GM18951 (cell line): ENCODE results near the gene CLIC2.
"Not testable (repeated sequence)": the region's sequence is repeated elsewhere in the genome, so short reads cannot be mapped to it uniquely, and the experiment has no call there.

Source experiments
- POLR2A ChIP-seq: IDR thresholded peaks from 4 replicates; pipeline ENCODE4 v1.6.1; 2011; ENCODE audit warnings: mild to moderate bottlenecking; ENCODE audit not compliant: insufficient read length, insufficient read depth; ENCODE audit errors: extremely low read depth
- in situ Hi-C: fragments of 300-500 bp; cut with MboI; formaldehyde crosslinking; loops from one replicate; pipeline ENCODE4 v1.12.0; 2022; ENCODE audit warnings: low sequenced_read_pairs, mixed read lengths, inconsistent platforms; ENCODE audit not compliant: unreplicated experiment

The CLIC2 gene

DNA sequence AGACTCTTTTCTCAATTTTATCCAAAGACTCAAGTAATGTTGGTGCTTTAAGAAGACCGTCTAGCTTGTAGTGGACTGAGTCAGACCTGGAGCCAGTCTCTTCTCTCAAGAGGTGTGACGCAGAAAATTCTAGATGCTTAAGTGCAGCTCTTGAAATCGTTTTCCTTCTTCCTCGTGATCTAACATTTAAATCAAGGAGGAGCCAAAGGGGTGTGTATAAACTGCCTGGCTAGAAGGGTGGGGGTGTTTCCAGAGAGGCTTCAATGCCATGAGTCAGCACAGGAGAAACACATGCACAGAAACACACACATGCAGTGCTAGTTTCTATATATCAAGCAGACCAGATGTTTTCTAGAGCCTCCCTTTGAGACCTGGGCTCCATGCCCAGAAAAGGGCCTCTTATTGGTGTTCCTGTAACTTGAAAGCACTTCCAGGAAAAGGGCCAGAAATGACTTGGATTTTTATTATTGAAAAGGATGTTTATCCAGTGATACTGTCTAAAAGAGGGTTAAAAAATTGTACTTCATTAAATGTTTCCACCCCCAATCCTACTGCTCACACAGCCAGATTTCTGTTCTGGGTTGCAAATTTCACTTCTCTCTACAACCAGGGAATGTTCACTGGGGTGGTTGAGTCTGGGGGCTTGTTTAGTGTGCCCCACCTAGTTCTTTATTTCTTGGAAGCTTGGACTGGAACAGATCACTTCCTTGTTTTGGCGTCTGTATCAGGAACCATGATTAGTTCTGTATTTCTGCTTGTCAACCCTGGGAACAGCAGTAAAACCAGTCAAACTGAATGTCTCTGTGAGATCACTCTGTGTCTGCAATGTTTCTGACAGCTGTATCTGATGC lies at the start of gene CLIC2:
Gene CLIC2, minus strand, starts transcription at position 129 of the 851 bp plus-strand sequence. CDS start 187 bp downstream, outside the sequence.
- in situ Hi-C loops, result no loop called here

DNA sequence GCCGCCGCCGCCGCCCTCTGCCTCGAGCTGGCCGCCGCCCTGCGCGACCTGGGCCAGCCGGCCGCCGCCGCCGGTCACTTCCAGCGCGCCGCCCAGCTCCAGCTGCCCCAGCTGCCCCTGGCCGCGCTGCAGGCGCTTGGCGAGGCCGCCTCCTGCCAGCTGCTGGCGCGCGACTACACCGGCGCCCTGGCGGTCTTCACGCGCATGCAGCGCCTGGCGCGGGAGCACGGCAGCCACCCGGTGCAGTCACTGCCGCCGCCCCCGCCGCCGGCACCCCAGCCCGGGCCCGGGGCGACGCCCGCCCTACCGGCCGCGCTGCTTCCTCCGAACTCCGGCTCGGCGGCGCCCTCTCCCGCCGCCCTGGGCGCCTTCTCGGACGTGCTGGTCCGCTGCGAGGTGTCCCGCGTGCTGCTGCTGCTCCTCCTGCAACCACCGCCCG lies 48.1 kb upstream of the CLIC2 start:
- in situ Hi-C loops, result not testable (repeated sequence)

More for the DNA sequence above, at the start of gene CLIC2:
- TF ChIP-seq POLR2A, result no peak

DNA sequence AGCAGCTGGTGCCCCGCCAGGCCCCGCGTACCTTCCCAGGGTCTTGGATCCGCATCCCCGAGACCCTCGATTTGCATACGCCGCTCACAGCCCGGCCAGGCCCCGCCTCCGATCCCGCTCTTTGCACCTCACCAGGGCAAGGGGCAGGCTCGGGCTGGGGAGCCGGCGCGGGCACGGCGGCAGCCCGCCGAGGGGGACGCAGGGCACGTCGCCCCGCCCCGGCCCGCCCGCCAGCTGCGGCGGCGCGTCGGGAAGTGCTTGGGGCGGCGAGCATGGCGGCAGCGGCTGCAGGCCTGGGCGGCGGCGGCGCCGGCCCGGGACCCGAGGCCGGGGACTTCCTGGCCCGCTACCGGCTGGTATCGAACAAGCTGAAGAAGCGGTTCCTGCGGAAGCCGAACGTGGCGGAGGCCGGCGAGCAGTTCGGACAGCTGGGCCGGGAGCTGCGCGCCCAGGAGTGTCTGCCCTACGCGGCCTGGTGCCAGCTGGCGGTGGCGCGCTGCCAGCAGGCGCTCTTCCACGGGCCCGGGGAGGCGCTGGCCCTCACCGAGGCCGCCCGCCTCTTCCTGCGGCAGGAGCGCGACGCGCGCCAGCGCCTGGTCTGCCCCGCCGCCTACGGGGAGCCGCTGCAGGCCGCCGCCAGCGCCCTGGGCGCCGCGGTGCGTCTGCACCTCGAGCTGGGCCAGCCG lies 47.6 kb upstream of the CLIC2 start, which contains the start of gene F8A2:
Gene F8A2, plus strand, starts transcription at position 253 of the 686 bp plus-strand sequence. Its CDS starts 20 bp downstream, at position 273.
- in situ Hi-C loops, result not testable (repeated sequence)

DNA sequence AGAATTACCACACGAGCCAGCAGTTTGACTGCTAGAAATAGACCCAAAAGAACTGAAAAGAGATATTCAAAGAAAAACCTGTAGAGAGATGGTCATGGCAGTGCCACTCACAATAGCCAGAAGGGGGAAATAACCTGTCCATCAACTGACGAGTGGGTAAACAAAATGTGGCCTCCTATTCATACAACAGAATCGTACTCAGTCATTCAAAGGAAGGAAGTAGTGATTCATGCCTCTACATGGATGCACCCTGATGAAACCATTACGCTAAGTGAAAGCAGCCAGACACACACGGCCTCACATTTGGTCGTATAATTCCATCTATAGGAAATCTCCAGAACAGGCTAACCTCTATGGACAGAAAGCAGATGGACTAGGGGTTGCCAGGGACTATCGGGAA lies 45.4 kb upstream of the CLIC2 start:
- in situ Hi-C loops, result not testable (repeated sequence)

DNA sequence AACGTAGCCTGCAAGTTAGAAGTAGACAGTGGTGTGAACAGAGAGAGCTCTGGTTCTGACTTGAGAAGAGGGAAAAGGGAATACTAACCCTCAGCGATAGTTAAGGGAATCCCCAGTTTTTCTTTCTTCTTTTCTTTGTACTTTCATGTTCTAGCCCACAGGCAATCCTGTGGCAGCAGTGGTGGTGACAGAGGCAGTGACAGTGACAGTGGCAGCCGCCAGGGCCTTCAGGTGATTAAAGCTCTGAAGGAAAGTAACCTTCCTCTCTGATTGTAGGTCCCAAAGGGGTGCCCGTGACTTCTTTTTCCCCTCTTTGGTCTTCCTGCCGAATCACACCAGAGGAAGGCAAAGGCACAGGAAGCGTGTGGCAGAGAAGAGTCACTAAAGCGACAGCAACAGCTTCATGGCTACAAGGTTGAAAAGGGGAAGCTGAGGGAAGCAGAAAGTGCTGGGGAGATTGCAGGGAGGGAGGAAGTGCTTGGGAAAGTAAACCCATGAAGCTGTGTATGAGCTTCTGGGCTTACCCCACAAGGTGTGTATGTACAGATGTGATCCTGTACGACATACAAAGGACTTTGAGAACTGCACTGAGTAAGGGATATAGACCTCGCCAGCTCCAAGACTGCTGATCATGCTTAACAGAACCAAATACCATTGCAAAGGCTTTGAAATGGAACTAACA lies 39.5 kb upstream of the CLIC2 start:
- in situ Hi-C loops, result not testable (repeated sequence)

DNA sequence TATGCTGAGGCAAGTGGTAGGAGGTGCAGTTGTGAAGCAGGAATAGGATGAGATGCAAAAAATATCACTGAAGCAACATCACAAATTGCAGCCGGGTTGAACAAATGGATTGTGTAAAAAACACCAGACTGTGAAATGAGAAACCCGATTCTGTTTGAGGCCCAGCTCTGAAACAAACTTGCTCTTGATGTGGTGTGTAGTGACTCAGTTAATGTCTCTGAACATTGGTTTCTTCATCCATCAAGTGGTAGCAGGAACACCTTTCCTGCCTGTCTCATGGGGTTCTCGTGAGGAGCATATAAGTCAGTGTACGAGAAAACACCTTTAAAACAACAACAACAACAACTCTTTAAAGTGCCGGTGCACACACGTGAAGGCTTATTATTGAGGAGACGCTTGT lies 29.3 kb upstream of the CLIC2 start:
- in situ Hi-C loops, result not testable (repeated sequence)

DNA sequence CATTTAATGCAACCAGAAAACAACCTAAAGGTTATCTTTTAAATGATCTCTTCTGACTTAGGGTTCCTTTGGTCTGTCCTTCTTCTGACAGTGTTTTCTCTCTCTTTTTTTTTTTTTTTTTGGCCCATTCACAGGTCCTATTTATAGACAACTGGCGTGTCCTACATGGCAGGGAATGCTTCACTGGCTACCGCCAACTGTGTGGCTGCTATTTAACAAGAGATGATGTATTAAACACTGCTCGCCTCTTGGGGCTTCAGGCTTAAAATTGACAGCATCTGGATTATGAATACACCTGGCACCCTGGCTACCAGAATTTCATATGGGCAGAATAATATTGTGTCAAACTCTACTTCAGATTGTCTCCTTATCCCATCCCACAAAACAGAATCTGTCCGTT lies 15.0 kb upstream of the CLIC2 start:
- in situ Hi-C loops, result not testable (repeated sequence)

DNA sequence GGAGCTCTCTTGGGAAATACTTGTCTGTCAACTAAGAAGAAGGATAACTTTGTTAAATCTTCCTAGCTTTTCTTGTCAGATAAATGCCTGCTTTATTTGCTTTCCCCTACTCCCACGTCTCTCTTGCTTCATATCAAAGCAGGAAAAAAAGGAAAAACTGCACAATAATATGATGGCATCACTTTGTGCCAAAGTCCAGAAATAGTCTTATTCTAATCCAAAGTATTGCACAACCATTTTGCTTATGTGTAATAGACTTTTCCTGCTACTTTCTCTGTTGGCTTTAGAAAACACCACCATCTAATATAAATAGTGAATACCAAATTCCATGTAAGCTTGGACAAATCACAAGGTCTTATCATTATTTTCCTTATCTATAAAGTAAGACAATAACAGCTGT lies 11.3 kb upstream of the CLIC2 start:
- in situ Hi-C loops, result not testable (repeated sequence)

DNA sequence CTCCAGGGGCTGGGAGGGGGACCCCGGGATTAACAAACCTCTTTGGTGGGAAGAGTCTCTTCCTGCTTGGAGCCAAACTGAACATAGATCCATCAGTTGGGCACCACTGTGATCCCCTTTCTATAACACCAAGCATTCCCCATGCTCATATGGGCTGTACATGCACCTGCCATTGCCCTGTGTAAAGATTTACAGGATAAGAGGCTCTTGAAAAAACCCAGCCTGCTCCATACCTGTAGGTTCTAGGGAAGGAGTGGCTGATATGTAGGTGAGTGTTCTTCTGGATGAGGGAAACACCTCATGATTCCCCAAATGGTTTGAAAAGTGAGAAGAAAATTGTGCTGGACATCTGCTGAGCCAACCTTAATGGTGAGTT lies 911 bp upstream of the CLIC2 start:
- in situ Hi-C loops, result not testable (repeated sequence)

DNA sequence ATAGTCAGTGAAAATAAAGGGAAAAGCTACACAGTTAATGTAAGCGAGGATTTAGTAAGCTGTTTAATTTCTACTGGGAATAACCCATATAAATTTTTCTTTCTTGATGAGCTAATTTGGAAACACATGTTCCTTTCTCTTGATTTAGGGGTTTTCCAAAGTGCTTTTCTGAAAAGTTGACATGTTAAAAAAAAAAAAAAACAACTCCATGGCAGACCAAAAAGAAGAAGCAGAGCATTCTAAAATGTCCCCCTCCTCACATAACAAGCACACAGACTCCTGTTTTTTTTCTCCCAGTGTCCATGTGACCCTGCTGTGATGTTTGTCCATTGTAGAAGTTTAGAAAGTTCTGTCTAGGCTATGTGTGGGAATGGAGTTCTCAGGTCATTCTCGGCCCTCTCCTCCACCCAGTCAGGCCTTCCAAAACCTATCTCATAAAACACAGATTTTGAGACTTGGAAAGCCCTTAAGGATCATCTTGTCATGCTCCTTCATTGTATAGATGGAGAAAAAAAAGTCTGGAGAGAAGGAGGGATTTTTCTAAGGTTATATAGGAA lies 792 bp downstream of the CLIC2 start:
- in situ Hi-C loops, result no loop called here
- no peak for TF ChIP-seq POLR2A

DNA sequence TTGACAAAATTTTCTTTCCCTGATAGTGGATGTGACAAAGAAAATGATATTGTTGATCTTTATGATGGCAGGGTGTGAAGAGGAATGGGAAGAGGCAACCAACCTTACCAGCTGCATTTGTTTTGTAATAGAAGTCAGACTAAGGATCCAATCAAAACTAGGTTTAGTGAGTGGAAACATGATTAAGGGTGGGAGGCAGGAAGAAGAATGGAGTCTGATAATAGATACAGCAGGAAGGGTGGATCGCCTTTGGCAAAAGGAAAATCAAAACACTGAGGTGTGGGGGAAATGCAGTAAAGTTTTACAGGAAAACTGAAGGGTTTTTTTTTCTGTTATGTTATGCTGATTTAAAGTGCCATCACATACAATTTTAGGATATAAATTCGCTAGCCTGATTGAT lies 3.4 kb downstream of the CLIC2 start:
- TF ChIP-seq POLR2A, result no peak
- in situ Hi-C loops, result no loop called here

DNA sequence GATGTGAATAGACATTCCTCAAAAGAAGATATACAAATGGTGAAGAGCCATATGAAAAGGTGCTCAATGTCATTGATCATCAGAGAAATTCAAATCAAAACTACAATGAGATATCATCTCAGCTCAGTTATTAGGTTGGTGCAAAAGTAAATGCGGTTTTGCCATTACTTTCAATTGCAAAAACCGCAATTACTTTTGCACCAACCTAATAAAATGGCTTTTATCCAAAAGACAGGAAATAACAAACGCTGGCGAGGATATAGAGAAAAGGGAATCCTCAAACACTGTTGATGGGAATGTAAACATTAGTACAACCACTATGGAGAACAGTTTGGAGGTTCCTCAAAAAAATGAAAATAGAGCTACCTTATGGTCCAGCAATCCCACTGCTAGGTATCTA lies 5.1 kb downstream of the CLIC2 start:
- in situ Hi-C loops, result no loop called here
- no peak for TF ChIP-seq POLR2A

DNA sequence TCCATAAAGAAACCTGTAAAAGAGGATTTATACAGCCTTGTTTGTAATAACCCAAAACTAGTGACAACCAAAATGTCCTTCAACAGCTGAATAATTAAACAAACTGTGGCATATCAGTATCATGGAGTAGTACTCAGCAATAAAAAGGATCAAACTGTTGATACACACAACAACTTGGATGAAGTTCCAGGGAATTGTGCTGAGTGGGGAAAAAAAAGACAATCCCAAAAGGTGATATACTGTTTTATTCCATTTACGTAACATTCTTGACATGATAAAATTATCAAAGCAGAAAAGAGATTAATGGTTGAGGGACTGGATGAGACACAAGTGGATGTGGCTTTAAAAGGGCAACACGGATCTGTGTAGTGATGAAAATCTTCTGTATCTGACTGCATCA lies 7.8 kb downstream of the CLIC2 start:
- in situ Hi-C loops, result no loop called here
- no peak for TF ChIP-seq POLR2A

DNA sequence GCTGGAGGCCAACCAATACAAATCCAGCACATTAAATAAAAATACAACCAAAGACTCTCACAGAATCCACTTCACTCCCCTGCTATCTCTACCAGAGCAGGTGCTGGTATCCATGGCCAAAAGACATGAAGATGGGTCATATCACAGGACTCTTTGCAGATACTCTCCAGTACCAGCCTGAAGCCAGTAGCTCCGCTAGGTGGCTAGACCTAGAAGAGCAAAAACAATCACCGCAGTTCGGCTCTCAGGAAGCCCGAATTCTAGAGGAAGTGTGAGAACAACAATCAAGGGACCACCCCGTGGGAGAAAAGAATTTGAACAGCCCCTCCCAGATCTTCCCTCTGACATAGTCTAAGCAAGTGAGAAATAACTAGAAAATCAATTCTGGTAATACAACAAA lies 20.2 kb downstream of the CLIC2 start:
- in situ Hi-C loops, result no loop called here
- TF ChIP-seq POLR2A, result no peak
